NCI-H2107 treated with DMSO at 0.1 percent for 48 hours (cell line): ENCODE results near the gene SLC12A9.

Experiments
- DNase-seq: peaks from one replicate; lab custom pipeline; 2025; ENCODE audit not compliant: unreplicated experiment; lab: John Stamatoyannopoulos, UW

Gene SLC12A9

DNA sequence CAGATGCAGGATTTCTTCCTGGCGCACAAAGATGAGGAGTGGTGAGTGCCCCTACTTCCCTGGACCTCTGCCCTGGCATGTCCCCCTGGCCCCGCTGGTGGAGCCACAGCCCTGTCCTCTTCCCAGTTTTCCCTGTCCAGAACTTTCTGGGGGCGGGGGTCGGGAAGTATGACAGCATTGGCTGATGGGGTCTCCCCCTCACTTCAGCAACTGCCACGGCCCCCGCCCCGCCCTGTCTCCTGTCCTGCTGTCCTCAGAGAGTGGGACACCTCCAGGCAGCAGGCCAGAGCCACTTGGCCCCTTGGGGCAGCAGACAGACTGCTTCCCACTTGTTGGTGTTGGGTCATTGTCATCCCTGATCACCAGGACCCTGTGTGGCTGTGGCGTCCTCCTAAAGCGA lies 29.7 kb downstream of the SLC12A9 start:
- no peak for DNase-seq

DNA sequence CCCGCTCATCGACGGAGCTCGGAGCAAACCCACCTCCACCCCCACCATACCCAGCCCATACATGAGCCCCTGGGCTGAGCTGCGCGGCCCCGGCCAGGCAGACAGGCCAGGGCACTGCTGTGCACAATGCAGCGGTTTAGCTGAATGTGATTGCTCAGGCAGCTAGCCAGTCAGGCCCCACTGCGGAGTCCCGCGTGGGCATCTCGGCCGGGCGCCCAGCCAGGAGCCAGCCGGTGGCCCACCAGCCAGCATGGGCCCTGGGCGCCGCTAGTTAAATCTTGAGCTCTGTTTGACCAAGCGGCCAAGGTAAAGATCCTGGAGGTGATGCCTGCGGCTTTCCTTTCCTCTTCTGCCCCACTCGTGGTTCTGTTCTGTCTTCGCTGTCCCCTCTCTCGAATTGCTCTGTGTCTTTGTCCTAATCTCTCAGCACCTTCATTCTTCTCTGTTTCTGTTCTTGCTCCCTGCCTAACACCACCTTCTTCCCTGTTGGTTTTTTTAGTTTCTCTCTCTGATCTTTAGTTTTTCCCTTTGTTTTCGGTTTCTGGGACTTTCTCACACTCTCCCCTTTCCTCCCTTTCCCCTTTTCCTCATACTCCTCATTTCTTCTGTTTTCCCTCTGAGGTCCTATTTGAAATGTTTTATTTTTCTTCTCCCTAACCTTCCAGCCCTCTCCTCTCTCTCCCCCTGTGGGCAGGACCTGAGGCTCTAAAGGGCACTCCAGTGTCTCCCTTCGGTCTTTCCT lies 30.4 kb downstream of the SLC12A9 start:
- DNase-seq, result no peak

DNA sequence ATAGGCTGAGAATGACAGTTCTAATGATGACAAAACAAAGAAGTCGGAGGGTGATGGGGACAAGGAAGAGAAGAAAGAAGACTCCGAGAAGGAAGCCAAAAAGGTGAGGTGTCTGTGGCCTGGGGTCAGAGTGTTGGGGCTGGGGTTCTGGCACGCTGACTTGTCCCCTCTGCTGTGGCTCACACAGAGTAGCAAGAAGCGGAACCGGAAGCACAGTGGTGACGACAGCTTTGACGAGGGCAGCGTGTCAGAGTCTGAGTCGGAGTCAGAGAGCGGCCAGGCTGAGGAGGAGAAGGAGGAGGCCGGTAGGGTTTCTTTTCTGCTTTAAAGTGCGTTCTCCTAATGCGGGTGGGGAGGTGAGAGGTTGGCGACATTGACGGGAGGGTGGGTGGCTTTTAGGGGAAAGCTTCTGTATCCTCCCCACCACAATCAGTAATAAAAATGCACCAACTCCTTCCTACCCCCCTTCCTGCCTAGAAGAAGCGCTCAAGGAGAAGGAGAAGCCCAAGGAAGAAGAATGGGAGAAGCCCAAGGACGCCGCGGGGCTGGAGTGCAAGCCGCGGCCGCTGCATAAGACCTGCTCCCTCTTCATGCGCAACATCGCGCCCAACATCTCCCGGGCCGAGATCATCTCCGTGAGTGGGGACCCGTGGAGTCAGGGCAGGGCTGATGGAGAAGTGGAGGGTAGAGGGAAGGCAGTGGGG lies 32.4 kb downstream of the SLC12A9 start:
- DNase-seq, result no peak

DNA sequence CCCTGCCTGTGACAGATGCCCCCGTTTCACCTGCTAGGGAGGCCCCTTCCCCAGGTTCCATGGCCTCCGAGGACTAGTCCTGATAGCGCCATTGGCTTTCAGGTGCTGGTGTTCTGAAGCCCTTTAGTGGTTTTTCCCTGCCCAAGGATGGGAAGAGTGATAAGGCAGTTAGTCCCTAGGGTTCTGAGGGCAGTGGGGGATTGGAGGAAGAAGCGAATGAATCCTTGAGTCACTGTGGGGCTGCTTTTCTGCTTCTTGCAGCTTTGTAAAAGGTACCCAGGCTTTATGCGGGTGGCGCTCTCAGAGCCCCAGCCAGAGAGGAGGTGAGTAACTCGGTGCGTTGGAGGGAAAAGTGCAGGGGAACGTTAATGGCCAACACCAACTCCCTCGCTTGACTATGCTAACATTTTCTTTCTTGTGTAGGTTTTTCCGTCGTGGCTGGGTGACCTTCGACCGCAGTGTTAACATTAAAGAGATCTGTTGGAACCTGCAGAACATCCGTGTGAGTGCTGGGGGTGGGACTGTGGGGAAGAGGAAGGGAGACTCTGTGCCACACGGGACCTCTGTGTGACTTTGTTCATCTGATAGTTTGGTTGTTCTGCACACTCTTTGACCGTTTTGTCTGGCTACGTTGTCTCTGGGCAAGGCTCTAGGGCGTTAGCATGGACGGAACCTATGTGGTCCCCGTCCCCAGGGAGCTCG lies 33.1 kb downstream of the SLC12A9 start:
- no peak for DNase-seq

DNA sequence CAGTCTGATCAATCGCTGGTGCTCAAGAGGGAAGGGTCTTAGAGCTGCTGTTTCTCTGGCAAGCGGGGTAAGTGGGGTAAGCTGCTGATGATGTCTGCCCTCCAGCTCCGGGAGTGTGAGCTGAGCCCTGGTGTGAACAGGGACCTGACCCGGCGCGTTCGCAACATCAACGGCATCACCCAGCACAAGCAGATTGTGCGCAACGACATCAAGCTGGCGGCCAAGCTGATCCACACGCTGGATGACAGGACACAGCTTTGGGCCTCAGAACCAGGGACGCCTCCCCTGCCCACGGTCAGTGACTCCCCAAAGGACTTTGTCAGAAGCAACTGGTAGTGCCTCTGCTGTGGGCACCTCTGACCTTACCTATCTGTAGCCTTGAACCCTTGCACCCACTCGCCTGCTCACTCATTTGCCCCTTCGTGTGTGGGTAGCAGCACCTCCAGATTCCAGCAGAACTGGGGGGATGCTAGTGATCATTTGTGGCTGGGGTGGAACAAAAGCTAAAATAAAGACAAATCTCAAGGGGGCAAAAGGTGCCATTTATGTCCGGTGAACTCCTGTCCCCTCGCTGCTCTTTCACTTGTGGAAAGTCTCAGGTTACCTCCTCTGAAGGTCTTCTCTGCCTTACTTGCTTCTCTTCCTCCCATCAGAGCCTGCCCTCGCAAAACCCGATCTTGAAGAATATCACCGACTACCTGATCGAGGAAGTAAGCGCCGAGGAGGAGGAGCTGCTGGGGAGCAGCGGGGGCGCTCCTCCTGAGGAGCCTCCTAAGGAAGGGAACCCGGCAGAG lies 33.8 kb downstream of the SLC12A9 start:
- no peak for DNase-seq

DNA sequence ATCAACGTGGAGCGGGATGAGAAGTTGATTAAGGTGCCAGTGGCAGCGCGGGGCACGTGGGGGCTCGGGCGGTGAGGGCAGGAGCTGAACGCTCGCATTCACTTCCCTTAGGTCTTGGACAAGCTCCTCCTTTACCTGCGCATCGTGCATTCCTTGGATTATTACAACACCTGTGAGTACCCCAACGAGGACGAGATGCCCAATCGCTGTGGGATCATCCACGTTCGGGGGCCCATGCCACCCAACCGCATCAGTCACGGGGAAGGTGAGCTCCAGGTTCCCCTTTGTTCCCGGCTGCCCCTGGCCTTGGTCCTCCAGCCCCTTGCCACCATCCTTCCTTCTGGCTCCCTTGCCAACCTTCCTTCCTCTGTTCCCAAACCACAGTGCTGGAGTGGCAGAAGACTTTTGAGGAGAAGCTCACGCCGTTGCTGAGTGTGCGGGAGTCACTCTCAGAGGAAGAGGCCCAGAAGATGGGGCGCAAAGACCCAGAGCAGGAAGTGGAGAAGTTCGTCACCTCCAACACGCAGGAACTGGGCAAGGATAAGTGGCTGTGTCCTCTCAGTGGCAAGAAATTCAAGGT lies 34.5 kb downstream of the SLC12A9 start:
- DNase-seq, result no peak

DNA sequence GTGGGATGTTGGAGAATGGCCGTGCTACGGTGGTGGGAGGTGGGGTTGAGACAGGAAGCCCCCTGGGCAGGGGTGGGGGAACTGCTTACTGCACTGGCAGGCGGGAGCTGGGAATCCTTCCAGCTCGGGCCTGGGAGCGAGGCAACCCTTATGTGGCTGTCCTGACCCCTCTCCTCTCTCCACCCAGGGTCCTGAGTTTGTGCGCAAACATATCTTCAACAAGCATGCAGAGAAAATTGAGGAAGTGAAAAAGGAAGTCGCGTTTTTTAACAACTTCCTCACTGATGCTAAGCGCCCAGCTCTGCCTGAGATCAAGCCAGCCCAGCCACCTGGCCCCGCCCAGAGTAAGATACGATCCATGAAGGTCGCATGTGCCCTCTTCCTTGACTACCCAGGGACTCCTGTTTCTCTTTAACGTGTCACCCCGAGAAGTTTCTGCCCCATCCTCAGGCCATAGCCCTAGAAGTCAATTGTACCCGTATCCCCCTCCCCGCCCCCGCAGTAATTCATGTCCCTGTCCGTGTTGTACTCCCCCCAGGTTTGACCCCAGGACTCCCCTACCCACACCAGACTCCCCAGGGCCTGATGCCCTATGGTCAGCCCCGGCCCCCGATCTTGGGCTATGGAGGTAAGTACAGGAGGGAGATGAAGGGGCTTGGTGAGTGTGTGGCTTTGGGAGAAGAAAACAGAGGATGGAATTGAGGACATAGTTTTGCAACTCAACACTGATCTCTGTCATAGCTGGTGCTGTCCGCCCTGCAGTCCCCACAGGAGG lies 35.2 kb downstream of the SLC12A9 start:
- no peak for DNase-seq

DNA sequence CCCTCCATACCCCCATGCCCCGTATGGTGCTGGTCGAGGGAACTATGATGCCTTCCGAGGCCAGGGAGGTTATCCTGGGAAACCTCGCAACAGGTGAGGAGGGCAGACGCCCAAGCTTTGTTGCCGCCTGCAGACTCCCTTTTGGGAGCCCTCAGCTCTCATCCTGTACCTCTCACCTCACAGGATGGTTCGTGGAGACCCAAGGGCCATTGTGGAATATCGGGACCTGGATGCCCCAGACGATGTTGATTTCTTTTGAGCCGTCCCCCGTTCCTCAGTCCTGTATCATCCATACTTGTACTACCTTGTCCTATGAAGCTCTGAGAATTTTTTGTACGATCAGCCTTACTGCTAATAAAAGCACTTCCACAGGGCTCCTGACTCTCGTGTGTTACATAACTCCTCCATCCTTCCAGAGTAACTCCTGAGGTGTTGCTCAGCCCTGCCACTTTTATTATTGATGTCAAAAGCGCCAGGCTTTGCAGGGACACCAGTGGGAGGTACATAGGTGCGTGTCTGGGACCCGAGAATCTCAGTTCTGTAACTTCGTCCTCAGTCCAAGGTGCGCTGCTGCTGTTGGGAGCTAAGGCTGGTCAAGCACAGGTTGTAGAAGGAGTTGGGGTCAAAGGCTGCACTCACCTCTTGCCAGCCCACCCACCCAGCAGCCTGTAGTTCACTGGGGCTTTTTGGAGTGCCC lies 35.9 kb downstream of the SLC12A9 start:
- no peak for DNase-seq

DNA sequence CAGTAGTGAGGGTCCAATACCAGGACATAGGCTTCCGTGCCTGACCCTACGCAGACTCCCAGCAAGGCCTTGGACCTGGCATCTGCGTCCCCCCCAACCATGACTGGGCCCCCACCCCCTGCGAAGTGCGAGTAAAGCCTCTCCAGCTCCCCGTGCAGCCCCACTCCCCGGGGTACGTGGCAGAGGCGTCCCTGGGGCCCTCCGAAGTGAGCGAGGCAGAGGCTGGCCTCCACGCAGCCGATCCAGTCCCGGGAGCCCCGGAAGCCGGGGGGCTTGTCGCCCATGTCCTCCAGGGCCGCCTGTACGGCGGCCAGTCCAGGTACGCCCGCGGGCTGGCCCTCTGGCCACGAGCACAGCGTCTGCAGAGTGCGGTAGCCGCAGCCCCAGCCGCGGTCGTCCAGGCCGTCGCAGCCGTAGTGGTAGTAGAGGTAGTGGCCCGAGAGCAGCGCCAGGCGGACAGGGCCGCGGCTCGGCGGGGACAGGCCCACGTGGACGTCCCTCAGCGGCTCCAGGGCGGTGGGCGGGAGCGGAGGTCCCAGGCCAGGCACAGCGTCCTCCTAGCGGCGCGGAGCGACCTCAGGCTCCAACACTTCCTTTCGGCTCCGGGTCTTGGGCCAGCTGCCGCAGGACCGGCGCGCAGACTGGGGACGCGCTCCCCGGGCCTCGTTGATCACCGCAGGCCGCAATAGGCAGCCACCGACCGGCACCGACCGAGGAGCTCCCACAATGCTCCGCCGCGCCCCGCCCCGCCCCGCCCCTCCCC lies 36.7 kb downstream of the SLC12A9 start, which contains the start of gene UFSP1:
Gene UFSP1, minus strand, starts transcription at position 728 of the 763 bp plus-strand sequence. Its CDS starts 444 bp downstream, at position 284.
- no peak for DNase-seq

DNA sequence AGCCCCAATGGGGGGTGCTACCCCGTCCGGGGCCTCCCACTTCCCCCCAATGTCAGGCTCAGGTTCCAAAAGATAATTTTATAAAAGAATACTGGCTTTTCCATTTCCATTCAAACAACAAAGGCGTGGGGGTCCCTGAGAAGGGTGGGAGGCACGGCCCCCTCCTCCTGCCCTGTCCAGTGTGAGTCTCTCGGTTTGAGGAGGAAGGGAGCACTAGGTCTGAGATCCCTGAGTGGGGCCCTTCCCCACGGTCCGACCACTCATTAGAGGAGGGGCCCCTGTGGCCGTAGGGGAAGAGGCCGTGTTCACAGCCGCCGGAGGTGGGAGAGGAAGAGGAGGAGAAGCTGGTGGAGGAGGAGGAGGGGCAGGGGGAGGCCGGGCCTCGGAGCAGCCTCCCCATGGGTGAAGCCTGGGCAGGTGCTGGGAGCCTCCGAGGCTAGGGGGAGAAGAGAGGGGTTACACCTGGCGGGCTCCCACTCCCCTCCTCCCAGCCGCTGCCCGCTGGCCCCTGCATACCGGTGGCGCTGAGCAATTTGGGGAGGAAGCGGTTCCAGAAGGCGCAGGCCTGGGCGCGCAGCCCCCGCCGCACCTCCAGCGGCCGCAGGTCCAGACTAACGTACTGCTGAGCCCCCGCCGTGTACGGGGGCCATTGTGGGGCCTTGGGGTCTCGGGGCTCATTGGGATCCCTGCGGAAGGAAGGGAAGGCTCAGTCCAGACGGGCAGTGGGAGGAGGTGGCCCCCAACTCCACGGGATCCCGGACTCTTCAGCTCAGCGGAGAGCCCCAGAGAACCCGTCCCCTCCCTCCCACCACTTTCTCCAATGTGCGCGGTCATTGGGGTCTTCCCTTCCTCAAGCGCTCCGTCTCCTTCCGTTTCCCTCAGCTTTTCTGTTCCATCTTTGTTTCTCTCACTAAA lies 38.4 kb downstream of the SLC12A9 start:
- DNase-seq, result no peak

DNA sequence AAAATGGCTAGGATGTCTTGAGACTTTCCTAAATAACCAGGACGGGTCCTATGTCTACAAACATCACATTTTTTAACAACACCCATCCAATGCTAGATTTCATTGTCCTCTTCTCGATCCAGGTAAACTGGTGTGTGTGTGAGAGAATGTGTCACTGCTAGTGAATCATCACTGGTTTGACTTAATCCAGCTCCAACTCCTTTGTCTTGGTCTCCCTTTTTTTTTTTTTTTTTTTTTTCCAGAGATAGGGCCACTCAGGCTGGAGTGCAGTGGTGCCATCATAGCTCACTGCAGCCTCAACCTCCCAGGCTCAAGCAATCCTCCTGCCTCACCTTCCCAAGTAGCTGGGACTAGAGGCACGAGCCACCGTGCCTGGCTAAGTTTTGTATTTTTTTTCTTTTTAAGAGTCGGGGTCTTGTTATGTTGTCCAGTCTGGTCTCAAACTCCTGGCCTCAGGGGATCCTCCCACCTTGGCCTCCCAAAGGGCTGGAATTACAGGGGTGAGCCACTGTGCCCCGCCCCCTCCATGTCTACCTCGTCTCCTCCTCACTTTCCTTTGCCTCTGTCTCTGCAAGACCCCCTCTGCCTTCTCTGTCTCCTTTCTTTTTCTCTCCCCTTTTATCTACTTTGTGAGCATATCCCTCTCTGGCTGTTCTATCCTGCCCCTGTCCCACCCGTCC lies 39.2 kb downstream of the SLC12A9 start:
- DNase-seq, result no peak

DNA sequence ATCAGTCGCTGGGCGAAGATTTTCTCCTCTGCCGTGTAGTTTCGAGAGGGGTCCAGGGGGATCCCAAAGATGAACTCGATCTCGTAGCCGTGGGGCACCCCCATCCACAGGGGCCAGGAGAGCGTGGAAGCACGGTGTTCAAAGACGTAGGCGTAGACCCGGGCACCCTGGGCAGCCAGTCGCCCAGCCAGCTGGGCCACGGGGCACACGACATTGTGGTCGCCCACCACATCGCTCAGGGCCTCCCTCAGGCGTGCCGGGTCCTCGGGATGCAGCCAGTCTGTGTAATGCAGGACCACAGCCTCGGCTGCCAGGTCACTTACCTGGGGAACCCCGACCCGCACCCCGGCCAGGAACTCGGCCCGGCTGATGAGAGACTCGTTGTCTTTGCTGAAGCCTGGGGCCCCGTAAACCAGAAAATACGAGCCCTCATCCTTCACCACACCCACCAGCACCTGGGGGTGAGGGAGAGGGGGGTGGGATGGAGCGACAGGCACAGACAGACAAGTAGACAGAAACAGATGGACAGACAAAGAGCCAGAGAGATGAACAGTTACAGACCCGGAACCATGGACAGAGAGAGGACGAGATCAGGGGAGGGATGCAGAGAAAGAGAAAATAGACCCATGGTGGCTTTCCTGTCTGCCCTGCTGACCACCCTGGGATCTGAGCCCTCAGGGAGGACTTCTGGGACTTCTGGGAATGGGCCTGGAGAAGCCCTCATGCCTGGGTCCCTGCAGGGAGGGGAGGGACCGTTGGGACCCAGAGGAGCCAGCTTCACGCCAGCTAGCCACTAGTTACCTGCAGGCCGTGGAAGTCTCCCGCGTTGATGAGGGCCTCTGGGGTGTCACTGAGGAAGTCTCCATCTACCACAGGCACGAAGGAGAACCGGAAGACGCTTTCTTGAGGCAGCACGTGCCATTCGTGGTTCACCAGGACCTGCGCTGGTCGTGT lies 40.1 kb downstream of the SLC12A9 start:
- no peak for DNase-seq

DNA sequence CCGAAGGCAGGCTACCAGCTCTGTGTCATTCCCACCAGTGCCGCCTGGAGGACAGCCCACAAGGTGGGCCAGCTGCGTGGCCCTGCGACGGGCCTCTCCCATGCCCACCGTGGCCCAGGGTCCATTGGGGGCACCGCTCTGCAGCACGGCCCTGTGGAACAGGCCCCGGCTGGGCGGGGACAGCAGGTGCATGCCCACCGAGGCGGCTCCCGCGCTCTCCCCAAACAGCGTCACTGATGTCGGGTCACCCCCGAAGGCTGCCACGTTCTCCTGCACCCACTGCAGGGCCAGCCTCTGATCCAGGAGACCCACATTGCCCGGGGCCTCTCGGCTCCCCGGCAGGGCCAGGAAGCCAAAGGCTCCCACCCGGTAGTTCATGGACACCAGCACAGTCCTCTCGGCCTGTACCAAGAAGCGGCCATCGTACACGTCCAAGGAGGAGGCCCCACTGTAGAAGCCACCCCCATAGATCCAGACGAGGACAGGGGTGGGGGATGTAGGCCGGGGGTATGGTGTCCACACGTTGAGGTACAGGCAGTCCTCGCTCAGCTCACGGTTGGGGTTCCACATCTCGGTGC lies 40.9 kb downstream of the SLC12A9 start:
- no peak for DNase-seq

DNA sequence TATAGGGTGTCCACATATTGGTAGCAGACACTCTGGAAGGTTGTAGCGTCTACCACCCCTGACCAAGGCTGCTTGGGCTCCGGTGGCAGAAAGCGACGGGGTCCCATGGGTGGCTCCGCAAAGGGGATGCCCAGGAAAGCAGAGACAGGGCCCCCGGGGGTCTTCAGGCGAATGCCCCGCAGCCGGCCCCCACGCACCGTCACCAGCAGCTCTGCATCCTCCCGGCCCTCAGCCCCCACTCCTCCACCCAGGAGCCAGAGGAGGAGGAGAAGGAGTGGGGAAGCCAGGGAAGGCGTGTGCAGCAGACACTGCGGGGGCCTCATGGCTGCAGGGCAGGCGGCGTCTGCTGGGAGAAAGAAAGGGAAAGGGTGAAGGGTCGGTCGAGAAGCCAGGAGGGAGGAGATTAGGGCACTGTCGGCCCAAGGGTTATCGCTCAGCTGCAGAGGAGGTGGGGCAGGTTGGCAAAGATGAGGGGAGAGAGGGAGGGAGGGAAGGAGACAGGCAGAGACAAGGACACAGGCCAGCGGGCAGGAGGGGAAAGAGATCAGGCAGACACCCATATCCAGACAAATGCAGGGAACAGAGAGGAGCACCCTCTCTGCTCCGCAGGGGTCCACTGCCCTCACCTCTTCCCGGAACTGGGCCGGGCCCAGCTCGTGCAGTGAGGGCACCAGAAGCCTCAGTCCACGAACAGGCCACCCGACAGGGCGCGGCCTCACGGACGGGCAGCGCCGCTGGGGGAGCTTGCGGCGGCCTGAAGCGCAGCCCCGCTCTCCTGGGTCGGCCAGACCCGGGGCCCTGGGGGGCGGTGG lies 41.6 kb downstream of the SLC12A9 start:
- no peak for DNase-seq
